ENCODE results near the gene LDHA.

GRCh38 chr11:18364495-18365073 is 29.8 kb upstream of the LDHA start:
- no peak for TF ChIP-seq CTCF (IDR thresholded peaks at IDR 0.05)
- no peak for TF ChIP-seq EZH2phosphoT487 (IDR thresholded peaks at IDR 0.05)

Data from neural progenitor cell (in vitro differentiated cells).